Left renal cortex interstitium (tissue), 4 donors: ENCODE measurements around the gene DUOX1. TPM values are rescaled to one million over a fixed set of nuclear protein-coding genes. Genes with fewer than 3 reads are reported as not detected.
A peak's percentile ranks its signal among the peaks of the same experiment; 100 is the strongest.

Experiments
- DNase-seq, 4 donors: peaks; one replicate each; pipeline ENCODE4 v3.0.0-alpha.2; 2013; ENCODE audit warnings: low read depth in 4 of 4, low spot score in 2 of 4, missing footprints in 1 of 4
- polyA plus RNA-seq, 4 donors: library from polyadenylated mRNA; unstranded; fragments of 120-200 nt; gene quantifications; one replicate each; pipeline ENCODE4 v1.2.1, GENCODE V29; 2013; ENCODE audit not compliant: insufficient read length in 4 of 4

The DUOX1 gene
- polyA plus RNA-seq, 4 donors: 2.0 to 6.9 (median 3.8) TPM

DNA sequence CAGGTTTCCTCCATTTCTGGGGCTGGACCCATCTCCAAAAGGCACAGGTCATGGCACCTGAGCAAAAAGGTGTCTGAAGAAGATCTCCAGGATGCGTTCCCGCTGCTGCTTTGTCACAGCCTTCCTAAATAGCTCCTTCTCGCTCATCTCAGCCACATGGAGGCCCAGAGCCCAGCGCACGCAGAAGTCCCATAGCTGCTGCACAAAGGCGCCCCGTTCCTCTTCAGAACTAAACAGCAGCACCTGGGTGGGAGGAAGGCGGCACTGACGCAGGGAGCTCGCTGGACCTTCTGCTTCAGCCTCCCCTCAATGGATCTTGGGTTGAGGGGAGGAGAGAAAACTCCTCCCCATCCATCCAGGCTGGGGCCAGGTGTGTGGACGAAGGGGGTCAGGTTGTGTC is 24.2 kb upstream of the DUOX1 start:
- DNase-seq: no peak

DNA sequence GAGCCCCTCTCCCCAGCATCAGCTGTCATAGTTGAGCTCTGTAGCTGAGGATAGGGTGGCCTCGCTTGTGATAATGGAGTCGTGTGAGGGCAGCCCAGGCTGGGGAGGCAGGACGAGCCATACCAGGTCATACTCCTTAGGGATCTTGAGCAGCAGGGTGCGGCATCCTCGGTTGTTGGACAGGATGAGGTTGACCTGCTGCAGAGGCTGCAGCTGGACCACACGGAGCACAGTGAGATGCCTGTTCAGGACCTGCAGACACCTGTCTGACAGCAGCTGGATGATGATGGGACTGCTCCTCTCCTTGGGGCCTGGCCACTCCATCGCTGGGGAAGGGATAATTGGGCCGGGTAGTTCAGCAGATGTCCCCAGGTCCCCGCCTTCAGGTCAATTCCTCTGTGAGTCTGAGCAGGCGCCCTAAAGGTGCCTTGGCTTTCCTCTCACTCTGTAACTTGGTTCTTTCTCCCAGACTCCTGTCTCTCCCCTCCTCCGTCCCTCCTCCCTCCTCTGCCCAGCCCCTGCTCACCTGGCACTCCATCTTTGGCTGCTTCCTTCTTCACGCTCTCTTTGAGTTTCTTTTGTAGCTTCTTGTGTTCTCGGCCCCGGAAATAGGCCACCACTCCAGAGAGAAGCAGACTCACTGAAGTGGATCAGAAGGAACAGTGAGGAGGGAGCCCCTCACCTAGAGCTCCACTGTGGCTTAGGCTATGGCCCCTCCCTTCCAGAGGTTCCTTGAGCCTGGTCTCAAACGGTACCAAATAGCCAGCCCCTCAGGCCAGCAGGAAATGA is 23.6 kb upstream of the DUOX1 start:
- no peak for DNase-seq

DNA sequence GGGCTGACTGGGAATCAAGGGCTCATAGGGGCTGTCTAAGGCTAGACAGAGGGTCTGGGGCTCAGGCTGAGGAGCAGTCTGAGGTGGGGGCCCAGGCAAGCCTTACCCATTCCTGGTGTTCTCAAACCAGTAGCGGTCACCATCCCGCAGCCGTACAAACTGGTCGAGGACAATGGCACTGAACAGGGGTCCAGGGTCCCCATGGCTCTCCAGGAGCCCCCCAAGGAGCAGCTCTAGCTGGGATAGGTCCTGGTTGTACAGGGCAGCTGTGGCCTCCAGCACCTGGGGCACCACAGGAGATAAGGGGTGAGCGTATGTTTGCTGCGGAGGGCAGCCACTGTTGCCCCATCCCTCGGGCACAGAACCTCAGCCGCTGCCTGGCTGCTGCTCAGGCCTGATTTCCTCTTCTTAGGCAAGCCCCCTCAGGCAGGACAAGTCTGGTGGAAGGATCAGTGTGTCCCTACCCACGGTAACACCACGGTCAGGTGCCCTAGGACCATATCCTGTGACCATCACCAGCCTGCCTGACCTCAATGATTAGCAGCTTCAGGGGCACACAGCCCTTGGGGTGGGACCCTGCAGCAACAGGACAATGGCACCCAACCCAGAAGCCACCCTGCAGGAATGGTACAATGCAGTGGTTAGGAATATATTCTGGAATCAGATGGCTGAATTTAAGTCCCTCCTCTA is 21.7 kb upstream of the DUOX1 start:
- DNase-seq: no peak

DNA sequence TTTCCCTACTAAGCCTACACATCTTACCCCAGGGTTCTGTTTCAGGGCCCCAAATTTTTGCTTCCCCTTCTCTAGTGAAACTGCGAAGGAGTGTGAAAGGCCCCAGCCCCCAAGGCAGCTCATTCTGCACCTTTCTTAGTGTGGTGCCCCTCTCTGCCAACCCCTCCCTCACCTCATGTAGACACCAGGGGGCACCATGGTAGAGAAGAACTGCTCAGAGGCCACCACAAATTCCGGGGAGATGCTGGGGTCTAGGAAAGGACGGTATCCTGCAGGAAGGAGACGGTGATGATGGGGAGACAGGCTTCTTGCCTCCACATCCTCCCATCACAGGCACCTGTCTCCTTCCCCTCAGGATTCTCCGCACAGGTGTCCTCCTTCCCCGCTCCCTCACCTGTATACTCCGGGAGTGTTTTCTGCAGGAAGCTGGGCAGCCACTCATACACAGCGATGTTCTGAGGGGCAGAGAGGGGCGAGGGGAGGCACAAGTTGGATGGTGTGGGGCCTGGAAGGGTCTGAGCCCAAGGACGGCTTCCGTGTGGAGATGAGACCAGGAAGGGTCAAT is 19.5 kb upstream of the DUOX1 start:
- no peak for DNase-seq

DNA sequence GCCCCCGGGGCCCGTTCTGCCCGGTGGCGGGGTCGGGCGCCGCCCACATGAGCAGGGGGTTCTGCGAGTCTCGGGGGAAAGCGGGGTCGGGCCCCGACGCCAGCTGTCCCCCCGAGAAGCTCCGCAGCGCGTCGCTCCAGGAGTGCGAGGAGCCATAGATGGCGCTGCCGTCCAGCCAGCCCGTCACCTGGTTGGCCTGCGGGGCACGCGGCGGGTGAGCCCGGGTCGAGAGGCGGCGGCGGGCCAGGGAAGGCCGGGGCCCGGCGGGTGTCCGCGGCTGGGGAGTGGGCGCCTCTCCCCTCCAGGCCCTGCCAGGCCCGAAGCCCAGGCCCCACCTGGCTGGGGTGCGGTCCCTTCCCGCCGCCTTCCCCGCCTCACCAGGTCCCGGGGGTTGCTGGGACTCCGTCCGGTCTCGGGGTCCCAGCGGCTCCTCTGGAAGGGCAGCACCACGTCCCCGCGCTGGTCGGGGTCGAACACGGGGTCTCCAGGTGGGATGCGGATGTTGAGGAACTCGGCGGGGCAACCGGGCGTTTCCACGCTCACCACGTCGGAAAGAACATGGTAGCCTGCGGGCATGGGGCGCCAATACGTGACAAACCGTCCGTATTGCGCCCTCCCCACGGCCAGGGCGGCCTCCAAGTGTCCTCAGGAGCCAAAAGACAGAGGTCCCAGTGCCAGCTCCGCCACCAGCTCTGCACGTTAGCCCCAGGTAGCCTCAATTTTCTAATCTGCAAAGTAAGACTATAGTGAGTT is 18.2 kb upstream of the DUOX1 start:
- DNase-seq: no peak

DNA sequence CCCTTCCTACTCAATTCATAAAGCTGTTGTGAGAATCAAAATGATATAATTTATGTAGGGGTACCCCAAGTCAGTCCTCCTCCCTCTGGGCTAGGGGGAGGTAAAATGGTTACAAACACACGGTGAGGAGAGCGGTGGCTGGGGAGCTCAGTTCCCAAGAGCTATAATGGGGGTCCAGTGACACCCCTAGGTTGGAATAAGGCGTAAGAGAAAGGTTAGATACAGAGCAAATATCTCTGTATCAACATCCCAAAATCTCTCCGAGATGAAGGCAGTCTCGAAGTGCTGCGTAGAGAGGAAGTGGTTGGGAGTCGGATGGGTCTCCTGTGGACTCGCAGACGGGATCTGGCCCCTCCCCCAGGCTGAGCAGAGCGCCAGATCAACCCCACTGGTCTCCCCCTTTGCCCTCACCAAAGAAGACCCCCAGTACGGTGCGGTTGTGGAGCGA is 17.6 kb upstream of the DUOX1 start:
- DNase-seq: no peak

DNA sequence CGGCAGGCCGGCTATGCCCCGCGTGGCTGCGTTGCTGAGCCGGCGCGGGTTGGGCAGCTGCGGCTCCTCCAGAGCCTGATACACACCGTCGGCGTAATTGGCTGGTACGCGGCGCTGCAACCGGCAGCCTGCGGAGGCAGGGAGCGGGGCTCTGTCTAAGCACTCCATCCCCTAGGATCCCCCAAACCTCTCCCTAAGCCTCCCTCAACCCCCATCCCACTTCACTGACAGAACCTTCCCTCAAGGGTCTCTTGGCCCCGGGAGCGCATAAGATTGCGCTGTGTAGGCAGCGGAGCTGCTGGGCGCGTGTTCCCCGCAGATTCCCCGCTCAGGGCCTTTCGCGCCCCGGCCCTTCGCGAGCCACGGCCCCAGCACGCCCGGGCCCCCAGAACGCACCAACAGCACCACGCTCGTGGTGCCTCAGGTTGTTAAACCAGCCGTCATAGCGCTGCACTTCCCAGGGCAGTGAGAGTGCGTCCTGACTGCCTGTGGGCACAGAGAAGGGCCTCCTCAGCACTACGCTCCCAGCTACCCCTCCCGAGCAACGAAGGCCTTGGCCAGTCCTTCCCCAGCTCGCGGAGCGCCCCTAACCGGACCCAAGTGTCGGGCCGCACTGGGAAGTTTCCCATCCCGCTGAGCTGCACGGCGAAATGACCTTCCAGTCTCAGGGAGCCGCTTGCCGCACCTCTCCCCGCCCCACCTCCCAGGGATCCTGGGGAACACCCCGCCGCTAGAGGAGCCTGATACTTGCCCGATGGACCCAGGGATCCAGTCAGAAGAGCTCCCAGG is 17.0 kb upstream of the DUOX1 start:
- no peak for DNase-seq

DNA sequence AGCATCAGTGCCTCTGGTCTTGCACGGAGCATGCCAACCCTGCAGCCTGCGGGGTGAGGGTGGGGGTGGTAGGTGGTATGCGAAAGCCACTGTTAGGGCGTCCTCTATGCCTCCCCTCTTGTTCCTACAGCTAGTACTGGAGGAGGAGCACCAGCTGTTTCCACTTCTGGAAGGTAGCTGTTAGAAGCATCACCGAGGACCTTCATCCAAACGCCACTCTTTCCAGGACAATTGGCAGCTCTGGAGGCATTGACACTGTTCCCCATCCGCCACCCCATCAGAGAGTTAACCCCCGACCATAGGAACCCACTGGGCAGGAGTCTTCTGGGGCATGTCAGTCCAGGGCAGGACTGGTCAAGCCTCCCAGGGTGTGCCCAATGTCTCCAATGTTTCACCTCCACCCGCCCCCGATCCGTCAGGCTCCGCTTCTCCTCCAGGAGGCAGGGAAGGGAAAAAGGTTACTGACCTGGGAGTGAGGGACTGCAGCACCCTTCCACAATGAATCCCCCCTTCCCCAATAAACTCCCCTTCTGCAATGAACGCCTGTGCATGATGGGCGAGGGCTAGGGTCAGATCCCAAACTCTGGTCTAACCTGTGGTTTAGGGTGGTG is 16.3 kb upstream of the DUOX1 start:
- no peak for DNase-seq

DNA sequence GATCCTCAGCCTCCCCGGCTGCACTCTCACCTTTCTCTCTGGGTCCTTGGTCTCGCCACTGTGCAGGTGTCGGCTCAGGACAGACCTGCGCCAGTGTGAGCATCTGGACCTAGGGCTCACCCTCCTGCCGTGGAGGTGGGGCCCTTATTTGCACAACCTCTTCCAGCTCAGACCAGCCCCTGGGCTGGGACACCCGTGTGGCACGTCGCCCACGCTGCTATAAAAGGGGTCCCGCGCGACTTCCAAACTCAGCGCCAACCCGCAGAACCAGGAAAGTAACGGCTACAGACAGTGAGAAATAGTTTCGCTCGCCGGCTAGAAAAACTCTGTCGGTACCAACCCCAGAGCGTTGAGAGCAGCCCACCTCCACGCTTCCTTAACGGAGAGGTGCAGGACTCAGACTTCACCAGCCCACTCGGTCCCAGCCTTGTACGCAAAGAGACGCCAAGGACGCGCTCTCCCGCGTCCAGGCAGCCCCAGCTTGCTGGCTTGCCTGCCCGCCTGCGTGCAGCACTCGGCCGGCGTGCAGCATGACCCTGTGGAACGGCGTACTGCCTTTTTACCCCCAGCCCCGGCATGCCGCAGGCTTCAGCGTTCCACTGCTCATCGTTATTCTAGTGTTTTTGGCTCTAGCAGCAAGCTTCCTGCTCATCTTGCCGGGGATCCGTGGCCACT is 15.6 kb upstream of the DUOX1 start, which contains the start of the genes DUOX2 and DUOXA2:
Gene DUOX2 (minus strand): TSS at position 97 of the 675 bp plus-strand sequence. CDS start 761 bp downstream, outside the sequence.
Gene DUOXA2 (plus strand): TSS at position 251 of the 675 bp plus-strand sequence. CDS start 280 bp downstream, at position 531.
- no peak for DNase-seq

DNA sequence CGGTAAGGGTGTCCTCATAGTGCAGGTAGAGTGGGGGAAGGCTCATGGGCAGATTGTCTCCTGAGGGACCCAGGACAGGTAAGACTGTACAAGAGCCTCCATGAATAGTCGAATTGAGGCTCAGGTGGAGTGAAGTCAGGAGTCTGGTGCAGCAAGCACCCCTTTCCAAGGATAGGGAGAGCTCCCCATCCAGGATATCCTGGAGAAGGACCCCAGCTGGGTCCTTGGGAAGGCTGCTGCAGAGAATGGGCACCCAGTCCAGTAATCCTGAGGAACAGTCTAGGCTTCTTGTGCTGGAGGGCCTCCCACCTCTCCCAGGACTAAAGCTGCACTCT is 15.1 kb upstream of the DUOX1 start:
- no peak for DNase-seq

DNA sequence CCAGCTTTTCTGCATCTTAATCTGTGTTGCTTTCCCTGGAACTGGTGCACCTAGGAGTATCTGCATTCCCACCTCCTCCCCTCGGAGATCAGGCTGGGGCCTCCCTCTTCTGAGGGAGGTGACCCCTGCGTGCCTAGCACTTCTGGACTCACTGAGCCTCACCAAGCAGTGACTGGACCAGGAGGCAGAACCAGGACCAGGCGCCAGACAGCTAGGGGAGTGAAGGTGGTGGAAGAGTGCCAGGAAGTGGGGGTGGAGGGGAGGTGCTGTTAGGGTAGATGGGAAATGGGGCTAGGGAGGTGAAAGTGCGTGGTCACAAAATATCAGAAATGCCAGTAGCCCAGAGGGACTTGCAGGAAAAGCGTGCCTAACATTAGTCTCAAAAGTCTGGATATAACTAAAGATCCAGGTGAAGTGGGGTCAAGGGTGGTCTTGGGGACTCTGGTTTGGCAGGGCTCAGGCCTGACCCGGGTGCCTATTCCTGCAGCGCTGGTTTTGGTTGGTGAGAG is 14.4 kb upstream of the DUOX1 start:
- DNase-seq: no peak

DNA sequence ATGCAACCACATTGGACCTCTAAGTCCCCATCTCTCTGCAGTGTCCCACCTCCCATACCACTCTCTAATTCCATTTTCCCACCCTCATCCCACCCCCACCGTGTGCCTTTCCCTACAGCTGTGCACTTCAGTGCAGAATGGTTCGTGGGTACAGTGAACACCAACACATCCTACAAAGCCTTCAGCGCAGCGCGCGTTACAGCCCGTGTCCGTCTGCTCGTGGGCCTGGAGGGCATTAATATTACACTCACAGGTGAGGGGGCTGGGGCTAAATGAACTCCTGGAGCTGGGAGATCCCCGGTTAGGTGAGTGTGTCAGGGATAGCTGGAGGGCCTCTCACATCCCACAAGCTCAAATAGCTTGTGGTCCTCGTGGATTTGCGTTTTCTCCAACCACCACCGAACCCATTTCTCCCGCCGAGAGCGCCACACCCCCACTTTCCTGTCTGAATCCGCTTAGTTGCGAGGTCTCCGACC is 13.8 kb upstream of the DUOX1 start:
- DNase-seq: no peak

DNA sequence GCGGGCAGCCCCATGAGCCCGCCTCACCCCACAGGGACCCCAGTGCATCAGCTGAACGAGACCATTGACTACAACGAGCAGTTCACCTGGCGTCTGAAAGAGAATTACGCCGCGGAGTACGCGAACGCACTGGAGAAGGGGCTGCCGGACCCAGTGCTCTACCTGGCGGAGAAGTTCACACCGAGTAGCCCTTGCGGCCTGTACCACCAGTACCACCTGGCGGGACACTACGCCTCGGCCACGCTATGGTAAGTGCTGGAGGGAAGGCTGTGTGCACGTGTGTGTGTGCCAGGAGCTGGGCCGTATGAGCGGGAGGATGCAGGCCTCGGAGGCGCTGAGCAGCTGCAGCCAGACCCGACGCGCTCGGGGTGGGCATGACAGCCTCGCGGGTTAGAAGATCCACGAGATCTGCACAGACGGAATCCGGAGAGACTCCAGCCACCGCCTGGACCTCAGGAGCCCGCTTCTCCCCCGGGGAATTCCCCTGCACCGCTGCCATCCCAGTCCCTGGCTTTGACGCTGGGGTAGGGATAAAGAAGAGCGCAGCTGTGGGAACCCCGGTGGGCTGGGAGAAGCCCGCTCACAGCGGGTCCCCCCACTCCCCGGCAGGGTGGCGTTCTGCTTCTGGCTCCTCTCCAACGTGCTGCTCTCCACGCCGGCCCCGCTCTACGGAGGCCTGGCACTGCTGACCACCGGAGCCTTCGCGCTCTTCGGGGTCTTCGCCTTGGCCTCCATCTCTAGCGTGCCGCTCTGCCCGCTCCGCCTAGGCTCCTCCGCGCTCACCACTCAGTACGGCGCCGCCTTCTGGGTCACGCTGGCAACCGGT is 13.1 kb upstream of the DUOX1 start:
- no peak for DNase-seq

DNA sequence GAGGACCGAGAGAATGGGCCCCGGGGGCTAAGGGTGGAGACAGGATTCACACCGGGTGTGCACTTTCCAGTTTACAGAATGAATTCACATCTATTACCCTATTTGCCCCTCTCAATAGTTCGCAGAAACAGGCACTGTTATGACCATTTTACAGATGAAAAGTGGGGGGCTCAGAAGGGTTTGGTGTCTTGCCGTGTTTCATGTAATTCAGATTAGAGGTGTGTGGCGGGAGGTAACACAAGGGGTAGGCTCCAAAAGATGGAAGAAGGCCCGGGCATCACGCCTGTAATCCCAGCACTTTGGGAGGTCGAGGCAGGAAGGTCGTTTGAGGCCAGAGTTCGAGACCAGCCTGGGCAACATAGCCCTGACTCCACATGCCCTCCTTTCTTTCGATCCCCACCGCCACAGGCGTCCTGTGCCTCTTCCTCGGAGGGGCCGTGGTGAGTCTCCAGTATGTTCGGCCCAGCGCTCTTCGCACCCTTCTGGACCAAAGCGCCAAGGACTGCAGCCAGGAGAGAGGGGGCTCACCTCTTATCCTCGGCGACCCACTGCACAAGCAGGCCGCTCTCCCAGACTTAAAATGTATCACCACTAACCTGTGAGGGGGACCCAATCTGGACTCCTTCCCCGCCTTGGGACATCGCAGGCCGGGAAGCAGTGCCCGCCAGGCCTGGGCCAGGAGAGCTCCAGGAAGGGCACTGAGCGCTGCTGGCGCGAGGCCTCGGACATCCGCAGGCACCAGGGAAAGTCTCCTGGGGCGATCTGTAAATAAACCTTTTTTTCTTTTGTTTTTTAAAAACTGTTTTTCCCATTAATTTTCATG is 12.3 kb upstream of the DUOX1 start:
- DNase-seq: no peak

DNA sequence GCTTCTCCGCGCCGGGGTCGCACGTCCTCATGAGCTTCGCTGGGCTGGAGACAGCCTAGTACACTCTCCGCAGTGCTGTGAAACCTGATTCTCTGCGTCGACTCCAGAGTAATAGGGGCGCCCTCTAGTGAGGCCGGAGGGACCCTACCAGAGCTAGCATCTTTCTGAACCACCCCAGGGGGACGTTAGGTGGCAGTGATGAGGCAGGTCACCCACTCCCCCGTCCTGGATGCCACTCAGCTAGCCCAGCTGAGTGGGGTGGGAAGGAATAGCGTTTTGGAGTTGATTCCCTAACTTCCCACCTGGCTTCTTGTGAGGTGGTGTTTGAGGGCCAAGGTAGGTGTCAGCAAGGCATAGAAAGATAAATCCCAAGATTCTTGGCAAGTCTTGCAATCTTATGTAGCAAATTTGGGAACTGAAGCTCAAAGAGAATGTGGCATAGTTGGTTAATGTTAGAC is 11.6 kb upstream of the DUOX1 start:
- DNase-seq: peak; percentile 70 to 91 (median 85)

DNA sequence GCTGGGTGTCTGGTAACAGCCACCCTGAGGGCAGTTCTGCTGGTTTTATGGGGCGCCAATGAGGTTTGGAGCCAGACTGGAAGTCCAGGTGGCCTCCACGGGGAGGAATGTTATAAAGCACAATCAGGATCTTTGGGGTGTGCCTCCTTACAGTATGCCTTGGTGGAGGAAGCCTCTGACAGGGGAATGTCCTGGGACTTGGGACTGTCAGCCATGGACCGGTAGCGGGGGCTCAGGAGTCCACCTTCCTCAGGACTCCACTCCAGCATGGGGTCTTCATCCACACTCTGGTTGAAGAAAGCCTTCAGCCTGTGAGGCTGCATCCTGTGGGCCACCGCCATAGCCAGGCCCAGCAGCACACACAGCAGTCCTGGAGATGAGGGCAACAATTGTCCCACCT is 10.8 kb upstream of the DUOX1 start:
- DNase-seq: no peak
